Fibroblast of skin of scalp (primary cell): Measurements from ENCODE around the gene PRSS12.
"Not testable (repeated sequence)": the region's sequence is repeated elsewhere in the genome, so short reads cannot be mapped to it uniquely, and the experiment has no call there.

Experiments
- DNase-seq: peaks from one replicate; pipeline ENCODE4 v3.0.0-alpha.2; 2013

Gene PRSS12

GRCh38 chr4:118318931-118319330 is 33.9 kb downstream of the PRSS12 start:
- no peak for DNase-seq

- no peak for DNase-seq
Measured at GRCh38 chr4:118317691-118318090, 35.1 kb downstream of the PRSS12 start.

- DNase-seq: no peak
Measured at GRCh38 chr4:118314221-118314620, 38.6 kb downstream of the PRSS12 start.

- peak; percentile 41 for DNase-seq
Measured at GRCh38 chr4:118313098-118313497, 39.7 kb downstream of the PRSS12 start.

- no peak for DNase-seq
Measured at GRCh38 chr4:118308306-118309030, 44.3 kb downstream of the PRSS12 start.

- no peak for DNase-seq
Measured at GRCh38 chr4:118307643-118308042, 45.2 kb downstream of the PRSS12 start.

GRCh38 chr4:118299619-118300018 is 53.2 kb downstream of the PRSS12 start:
- DNase-seq: not testable (repeated sequence)

GRCh38 chr4:118296729-118297128 is 56.1 kb downstream of the PRSS12 start:
- DNase-seq: peak; percentile 19

- peak; percentile 37 for DNase-seq
Measured at GRCh38 chr4:118290951-118291350, 61.9 kb downstream of the PRSS12 start.

- peak; percentile 96 for DNase-seq
Measured at GRCh38 chr4:118289794-118290193, 63.0 kb downstream of the PRSS12 start.

- DNase-seq: peak; percentile 74
Measured at GRCh38 chr4:118287711-118288451, 64.9 kb downstream of the PRSS12 start.

GRCh38 chr4:118286685-118287084 is 66.1 kb downstream of the PRSS12 start:
- DNase-seq: no peak

- no peak for DNase-seq
Measured at GRCh38 chr4:118285931-118286330, 66.9 kb downstream of the PRSS12 start.

GRCh38 chr4:118284169-118284568 is 68.6 kb downstream of the PRSS12 start:
- no peak for DNase-seq

GRCh38 chr4:118282692-118283091 is 70.1 kb downstream of the PRSS12 start:
- DNase-seq: peak; percentile 27

- DNase-seq: peak; percentile 51
Measured at GRCh38 chr4:118281611-118282442, 71.0 kb downstream of the PRSS12 start.

GRCh38 chr4:118280501-118281218 is 72.1 kb downstream of the PRSS12 start:
- peak; percentile 80 for DNase-seq

GRCh38 chr4:118279920-118280432 is 72.8 kb downstream of the PRSS12 start:
- no peak for DNase-seq

GRCh38 chr4:118279328-118279727 is 73.5 kb downstream of the PRSS12 start:
- no peak for DNase-seq

GRCh38 chr4:118278473-118279274 is 74.1 kb downstream of the PRSS12 start:
- peak; percentile 91 for DNase-seq

GRCh38 chr4:118277243-118277642 is 75.6 kb downstream of the PRSS12 start:
- DNase-seq: no peak
